Esophagus squamous epithelium (tissue), 4 donors: ENCODE measurements around the gene OTULINL.

Source experiments
- CTCF ChIP-seq, 6 experiments: fragments of 450-650 bp in 4 of 6; fragments of 200-600 bp in 2 of 6; sonication (generic) in 2 of 6; IDR thresholded peaks; one replicate each; pipeline ENCODE4 v1.5.1; 2016 to 2019; ENCODE audit warnings: antibody characterized with exemption in 6 of 6, mild to moderate bottlenecking in 4 of 6, moderate library complexity in 4 of 6
- POLR2A ChIP-seq, 4 donors: fragments of 450-650 bp; IDR thresholded peaks; one replicate each; pipeline ENCODE4 v1.6.1; 2017; ENCODE audit warnings: antibody characterized with exemption in 4 of 4, mild to moderate bottlenecking in 4 of 4, moderate library complexity in 3 of 4

- no peak for TF ChIP-seq POLR2A (IDR thresholded peaks at IDR 0.05)
- no peak for TF ChIP-seq CTCF (IDR thresholded peaks at IDR 0.05)
Observed at GRCh38 chr5:14577971-14578370, 3.6 kb upstream of the OTULINL start.
